Activated CD8-positive, alpha-beta memory T cell treated with anti-CD3 and anti-CD28 coated beads, Interleukin-2, amount 10 ng/mL, durations not matched to agents 7 days and 5 days (primary cell): ENCODE measurements around the gene WNK2. TPM values are rescaled to one million over a fixed set of nuclear protein-coding genes. Genes with fewer than 3 reads are reported as not detected.
A peak's percentile ranks its signal among the peaks of the same experiment; 100 is the strongest.

Experiments used
- ATAC-seq: fragments of 150-1000 bp; cut with Tn5 transposase; one replicate; pipeline ENCODE4 v1.10.0; 2021; ENCODE audit warnings: moderate library complexity
- CTCF ChIA-PET: fragments of 350-600 bp; sonication (Branson Sonifier 250); formaldehyde crosslinking; loops from one replicate; lab custom pipeline; 2021; ENCODE audit warnings: antibody characterized with exemption; lab: Charles Lee
- DNase-seq: peaks from one replicate; pipeline ENCODE4 v3.0.0-alpha.2; 2020
- H3K27ac Mint-ChIP-seq: one replicate; pipeline ENCODE4 v1.8.0; 2021; ENCODE audit warnings: mild to moderate bottlenecking, mixed read lengths
- H3K27me3 Mint-ChIP-seq: one replicate; pipeline ENCODE4 v1.8.0; 2021; ENCODE audit warnings: mixed read lengths
- H3K36me3 Mint-ChIP-seq: one replicate; pipeline ENCODE4 v1.8.0; 2021; ENCODE audit warnings: mild to moderate bottlenecking, mixed read lengths
- H3K4me1 Mint-ChIP-seq: one replicate; pipeline ENCODE4 v1.8.0; 2021; ENCODE audit warnings: mixed read lengths
- H3K4me3 Mint-ChIP-seq: one replicate; pipeline ENCODE4 v1.8.0; 2021; ENCODE audit warnings: mild to moderate bottlenecking, moderate library complexity, mixed read lengths
- H3K9me3 Mint-ChIP-seq: one replicate; pipeline ENCODE4 v1.8.0; 2022; ENCODE audit warnings: low read depth, mixed read lengths
- total RNA-seq, 2 experiments: library from RNA; stranded (reverse); gene quantifications; one replicate each; pipeline ENCODE4 v1.2.3, GENCODE V29; 2021

WNK2 gene
- total RNA-seq, 2 experiments from 2014 or later = not detected

GRCh38 chr9:93290495-93291434, 106.8 kb downstream of the WNK2 start:
- H3K4me3 Mint-ChIP-seq = no peak overlapping the region
- ATAC-seq (no peak), DNase-seq (no peak)
- H3K27me3 Mint-ChIP-seq = peaks cover 14% of the 10 kb centered on the region
- no peaks in the 10 kb centered on the region for H3K4me1 Mint-ChIP-seq
- no peaks in the 10 kb centered on the region for H3K36me3 Mint-ChIP-seq
- CTCF ChIA-PET = interaction anchor here (1.3 kb wide), 1 partner anchor 12 kb away, joined by 4 read pairs; no protein-coding TSS in a partner anchor
- no peaks in the 10 kb centered on the region for H3K9me3 Mint-ChIP-seq
- H3K27ac Mint-ChIP-seq = no peak overlapping the region

- Mint-ChIP-seq H3K27me3 (peaks cover 6% of the 10 kb centered on the region), H3K36me3 (no peaks in the 10 kb centered on the region), H3K4me1 (no peaks in the 10 kb centered on the region), H3K4me3 (no peak overlapping the region), H3K9me3 (no peaks in the 10 kb centered on the region), H3K27ac (no peak overlapping the region)
- DNase-seq (no peak), ATAC-seq (no peak)
- CTCF ChIA-PET = no interaction called here
These were observed 107.8 kb downstream of the WNK2 start for GRCh38 chr9:93291536-93292287.

GRCh38 chr9:93292288-93292615, 108.3 kb downstream of the WNK2 start:
- Mint-ChIP-seq H3K4me3 (no peak overlapping the region), H3K27ac (no peak overlapping the region)

GRCh38 chr9:93292664-93293328, 108.9 kb downstream of the WNK2 start:
- CTCF ChIA-PET = no interaction called here
- Mint-ChIP-seq H3K4me3 (no peak overlapping the region), H3K27me3 (peaks cover 7% of the 10 kb centered on the region), H3K36me3 (no peaks in the 10 kb centered on the region), H3K4me1 (no peaks in the 10 kb centered on the region), H3K27ac (no peak overlapping the region), H3K9me3 (no peaks in the 10 kb centered on the region)
- no peak for DNase-seq
- ATAC-seq = no peak

More at GRCh38 chr9:93292288-93292615, 108.3 kb downstream of the WNK2 start:
- Mint-ChIP-seq H3K36me3 (no peaks in the 10 kb centered on the region), H3K4me1 (no peaks in the 10 kb centered on the region), H3K27me3 (peaks cover 5% of the 10 kb centered on the region), H3K9me3 (no peaks in the 10 kb centered on the region)
- no peak for DNase-seq
- CTCF ChIA-PET = no interaction called here
- ATAC-seq = no peak

GRCh38 chr9:93294011-93294410, 110.1 kb downstream of the WNK2 start:
- Mint-ChIP-seq H3K4me1 (no peaks in the 10 kb centered on the region), H3K9me3 (no peaks in the 10 kb centered on the region), H3K27me3 (peaks cover 7% of the 10 kb centered on the region), H3K4me3 (no peak overlapping the region), H3K36me3 (no peaks in the 10 kb centered on the region), H3K27ac (no peak overlapping the region)
- DNase-seq (no peak), ATAC-seq (no peak)
- CTCF ChIA-PET = no interaction called here

- H3K27me3 Mint-ChIP-seq = peaks cover 7% of the 10 kb centered on the region
- CTCF ChIA-PET = no interaction called here
- H3K9me3 Mint-ChIP-seq = no peaks in the 10 kb centered on the region
- H3K4me1 Mint-ChIP-seq = no peaks in the 10 kb centered on the region
- DNase-seq (no peak), ATAC-seq (no peak)
- no peaks in the 10 kb centered on the region for H3K36me3 Mint-ChIP-seq
- H3K27ac Mint-ChIP-seq = no peak overlapping the region
- H3K4me3 Mint-ChIP-seq = no peak overlapping the region
These were observed 111.1 kb downstream of the WNK2 start for GRCh38 chr9:93295031-93295430.

- Mint-ChIP-seq H3K27ac (no peak overlapping the region), H3K36me3 (no peaks in the 10 kb centered on the region), H3K4me3 (no peak overlapping the region), H3K9me3 (no peaks in the 10 kb centered on the region), H3K27me3 (peaks cover 7% of the 10 kb centered on the region), H3K4me1 (no peaks in the 10 kb centered on the region)
- CTCF ChIA-PET = no interaction called here
- DNase-seq (no peak), ATAC-seq (no peak)
These were observed 111.6 kb downstream of the WNK2 start for GRCh38 chr9:93295456-93296076.

GRCh38 chr9:93296889-93297480, 113.0 kb downstream of the WNK2 start:
- CTCF ChIA-PET = no interaction called here
- Mint-ChIP-seq H3K27me3 (peaks cover 7% of the 10 kb centered on the region), H3K9me3 (no peaks in the 10 kb centered on the region), H3K4me1 (peaks cover under 1% of the 10 kb centered on the region), H3K27ac (no peak overlapping the region), H3K4me3 (no peak overlapping the region), H3K36me3 (no peaks in the 10 kb centered on the region)
- ATAC-seq = no peak
- no peak for DNase-seq

GRCh38 chr9:93297659-93298497, 113.9 kb downstream of the WNK2 start:
- DNase-seq = no peak
- peaks cover 7% of the 10 kb centered on the region for H3K27me3 Mint-ChIP-seq
- CTCF ChIA-PET = no interaction called here
- H3K4me1 Mint-ChIP-seq = peaks cover 8% of the 10 kb centered on the region
- H3K9me3 Mint-ChIP-seq = no peaks in the 10 kb centered on the region
- no peak overlapping the region for H3K4me3 Mint-ChIP-seq
- no peaks in the 10 kb centered on the region for H3K36me3 Mint-ChIP-seq
- H3K27ac Mint-ChIP-seq = no peak overlapping the region
- ATAC-seq = no peak

GRCh38 chr9:93298498-93299417, 114.8 kb downstream of the WNK2 start:
- Mint-ChIP-seq H3K9me3 (no peaks in the 10 kb centered on the region), H3K4me1 (peaks cover 8% of the 10 kb centered on the region), H3K36me3 (no peaks in the 10 kb centered on the region), H3K27ac (no peak overlapping the region), H3K4me3 (no peak overlapping the region), H3K27me3 (peaks cover 7% of the 10 kb centered on the region)
- CTCF ChIA-PET = no interaction called here
- ATAC-seq (no peak), DNase-seq (peak; percentile 31)

GRCh38 chr9:93299418-93300174, 115.7 kb downstream of the WNK2 start:
- Mint-ChIP-seq H3K4me1 (peaks cover 8% of the 10 kb centered on the region), H3K27ac (no peak overlapping the region), H3K4me3 (no peak overlapping the region), H3K36me3 (no peaks in the 10 kb centered on the region), H3K9me3 (no peaks in the 10 kb centered on the region), H3K27me3 (peaks cover 4% of the 10 kb centered on the region)
- ATAC-seq = no peak
- peak; percentile 32 for DNase-seq
- CTCF ChIA-PET = no interaction called here
